Activated T-cell treated with anti-CD3 and anti-CD28 coated beads, Interleukin-2, amount 50 U/mL, for 24 hours (primary cell): ENCODE measurements around the gene SPOCK1.

Source experiments
- DNase-seq: peaks from one replicate; pipeline ENCODE4 v3.0.0-alpha.2; 2020
- H3K27ac Mint-ChIP-seq: 2 replicates; pipeline ENCODE4 v1.8.0; 2020; ENCODE audit warnings: mild to moderate bottlenecking, mixed read lengths
- H3K27me3 Mint-ChIP-seq: 2 replicates; pipeline ENCODE4 v1.8.0; 2020; ENCODE audit warnings: mixed read lengths
- H3K36me3 Mint-ChIP-seq: 2 replicates; pipeline ENCODE4 v1.8.0; 2020; ENCODE audit warnings: low read depth, mixed read lengths
- H3K4me1 Mint-ChIP-seq: 2 replicates; pipeline ENCODE4 v1.8.0; 2020; ENCODE audit warnings: low read depth, mixed read lengths
- H3K4me3 Mint-ChIP-seq: 2 replicates; pipeline ENCODE4 v1.8.0; 2020; ENCODE audit warnings: mild to moderate bottlenecking, moderate library complexity, mixed read lengths
- H3K9me3 Mint-ChIP-seq: 2 replicates; pipeline ENCODE4 v1.8.0; 2020; ENCODE audit warnings: mixed read lengths

The SPOCK1 gene

DNA sequence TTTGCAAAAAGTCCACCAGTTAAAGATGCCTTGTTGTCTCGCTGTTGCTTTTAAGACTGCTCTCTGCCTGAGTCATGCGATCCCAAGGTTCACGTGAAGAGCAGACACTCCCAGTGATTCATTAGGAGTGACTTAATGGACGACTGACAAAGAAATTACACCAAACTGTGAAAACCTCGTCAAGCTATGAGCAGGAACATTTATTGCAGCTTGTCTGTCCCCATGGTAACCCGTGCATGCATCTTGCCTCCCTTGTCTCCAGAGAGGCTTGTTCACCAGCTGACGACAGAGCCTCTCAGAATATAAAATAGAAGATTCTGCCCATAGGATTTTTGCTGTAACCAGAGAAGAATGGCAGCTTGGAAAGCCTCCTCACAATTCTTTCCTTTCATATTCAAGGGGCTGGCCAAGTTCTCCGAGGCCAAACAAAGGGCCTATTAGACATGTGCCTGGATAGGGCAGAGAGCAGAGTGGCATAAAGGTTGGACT, 352.7 kb downstream of the SPOCK1 start:
- no peak for DNase-seq
- Mint-ChIP-seq H3K27me3 (peaks cover 5% of the 10 kb centered on the region), H3K4me1 (no peaks in the 10 kb centered on the region), H3K9me3 (no peaks in the 10 kb centered on the region), H3K4me3 (no peak overlapping the region), H3K36me3 (no peaks in the 10 kb centered on the region), H3K27ac (no peak overlapping the region)

DNA sequence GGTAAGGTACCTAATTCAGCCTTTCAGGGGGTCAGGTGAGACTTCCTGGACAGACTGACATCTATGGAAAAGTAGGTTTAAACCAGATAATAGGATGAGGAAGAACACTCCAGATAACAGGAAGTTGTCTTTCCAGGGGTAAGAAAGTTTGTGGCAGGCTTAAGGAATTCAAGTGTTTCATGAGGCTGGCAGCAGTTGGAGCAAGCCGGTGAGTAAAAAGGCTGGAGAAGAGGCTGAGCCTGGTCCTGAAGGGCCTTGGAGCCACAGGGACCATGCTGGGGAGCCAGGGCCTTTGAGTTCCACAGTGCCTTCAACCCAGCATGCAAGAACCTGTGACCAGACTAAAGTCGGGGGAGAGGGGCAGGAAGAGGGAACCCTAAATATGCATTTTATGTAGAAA, 353.4 kb downstream of the SPOCK1 start:
- Mint-ChIP-seq H3K27me3 (peaks cover 5% of the 10 kb centered on the region), H3K4me1 (no peaks in the 10 kb centered on the region), H3K36me3 (no peaks in the 10 kb centered on the region), H3K27ac (no peak overlapping the region), H3K4me3 (no peak overlapping the region), H3K9me3 (no peaks in the 10 kb centered on the region)
- DNase-seq, result no peak

DNA sequence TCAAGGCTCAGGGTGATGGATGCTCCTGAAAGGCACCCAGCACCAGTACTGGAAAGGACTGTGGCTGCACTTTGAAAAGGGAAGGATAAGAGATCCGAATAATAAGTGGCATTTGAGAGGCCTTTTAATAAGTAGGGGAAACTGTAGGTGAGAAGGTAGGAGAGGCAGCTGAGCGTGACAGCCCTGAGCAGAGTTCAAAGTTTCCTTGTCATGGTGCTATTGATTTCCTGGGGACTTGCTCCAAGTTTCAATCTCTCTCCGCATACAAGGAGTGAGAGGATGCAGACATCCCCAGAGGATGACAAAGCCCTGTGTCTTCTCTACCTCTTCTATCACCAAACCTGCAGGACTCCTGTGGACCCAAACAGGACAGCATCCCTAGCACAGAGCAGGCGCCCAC, 354.5 kb downstream of the SPOCK1 start:
- Mint-ChIP-seq H3K27me3 (peaks cover 5% of the 10 kb centered on the region), H3K4me3 (no peak overlapping the region), H3K27ac (no peak overlapping the region), H3K36me3 (no peaks in the 10 kb centered on the region), H3K9me3 (no peaks in the 10 kb centered on the region), H3K4me1 (no peaks in the 10 kb centered on the region)
- DNase-seq, result no peak

DNA sequence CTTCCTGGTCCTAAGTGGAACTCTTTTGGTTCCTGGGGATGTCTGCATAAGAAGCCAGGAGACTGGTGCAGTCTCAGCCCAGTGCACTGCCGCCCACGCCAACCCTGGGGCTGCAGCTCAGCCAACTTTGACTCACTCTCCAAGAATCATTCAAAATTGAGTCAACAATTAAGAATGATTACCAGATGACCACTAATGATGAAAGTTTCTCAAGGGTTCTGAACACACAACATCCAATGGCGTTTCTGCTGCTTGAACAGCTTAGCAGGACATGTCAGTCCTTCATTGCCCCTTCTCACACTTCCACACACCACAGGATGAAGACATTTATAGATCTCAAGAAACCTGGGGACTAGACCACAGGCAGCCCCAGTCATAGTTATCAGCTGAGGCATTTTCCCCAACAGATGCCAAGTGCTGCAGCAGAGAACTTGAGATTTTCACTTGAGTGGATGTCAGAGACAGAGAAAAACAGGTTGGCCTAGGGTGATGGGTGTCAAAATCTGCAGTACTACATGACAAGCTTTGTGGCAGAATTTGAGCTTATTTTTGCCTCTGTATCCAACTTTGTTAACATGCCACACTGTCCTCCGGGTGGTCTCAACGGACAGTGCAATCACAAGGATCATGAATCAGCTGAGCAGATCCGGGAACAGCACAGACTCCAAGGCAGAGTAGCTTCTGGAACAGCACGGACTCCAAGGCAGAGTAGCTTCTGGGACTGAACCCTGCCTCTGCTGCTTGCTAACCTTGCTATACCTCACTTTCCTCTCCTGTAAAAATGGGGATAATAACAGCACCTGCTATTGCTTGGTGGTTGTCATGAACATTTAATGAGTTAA, 356.1 kb downstream of the SPOCK1 start:
- Mint-ChIP-seq H3K4me1 (no peaks in the 10 kb centered on the region), H3K9me3 (no peaks in the 10 kb centered on the region), H3K27me3 (peaks cover 2% of the 10 kb centered on the region), H3K27ac (no peak overlapping the region), H3K4me3 (no peak overlapping the region), H3K36me3 (no peaks in the 10 kb centered on the region)
- no peak for DNase-seq

DNA sequence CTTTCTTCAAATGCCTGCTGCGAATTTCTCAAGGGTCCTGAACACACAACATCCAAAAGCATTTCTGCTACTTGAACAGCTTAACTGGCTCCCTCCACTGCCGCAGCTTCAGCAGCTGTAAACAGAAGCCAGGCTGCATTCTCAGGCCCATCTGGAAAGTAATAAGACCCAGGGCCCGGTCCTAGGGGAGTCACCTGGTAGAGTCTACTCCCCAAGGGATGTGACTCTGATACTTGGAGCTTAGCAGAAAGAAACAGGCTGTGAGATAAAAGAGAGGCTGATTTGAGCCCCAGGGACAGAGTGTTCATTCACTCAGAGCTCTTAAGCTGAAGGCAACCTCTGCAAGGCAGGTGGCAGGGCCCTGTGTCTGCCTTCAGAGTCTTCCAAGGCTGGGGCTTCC, 356.8 kb downstream of the SPOCK1 start:
- Mint-ChIP-seq H3K4me3 (no peak overlapping the region), H3K36me3 (no peaks in the 10 kb centered on the region), H3K27ac (no peak overlapping the region), H3K4me1 (no peaks in the 10 kb centered on the region), H3K9me3 (no peaks in the 10 kb centered on the region), H3K27me3 (no peaks in the 10 kb centered on the region)
- DNase-seq, result no peak

DNA sequence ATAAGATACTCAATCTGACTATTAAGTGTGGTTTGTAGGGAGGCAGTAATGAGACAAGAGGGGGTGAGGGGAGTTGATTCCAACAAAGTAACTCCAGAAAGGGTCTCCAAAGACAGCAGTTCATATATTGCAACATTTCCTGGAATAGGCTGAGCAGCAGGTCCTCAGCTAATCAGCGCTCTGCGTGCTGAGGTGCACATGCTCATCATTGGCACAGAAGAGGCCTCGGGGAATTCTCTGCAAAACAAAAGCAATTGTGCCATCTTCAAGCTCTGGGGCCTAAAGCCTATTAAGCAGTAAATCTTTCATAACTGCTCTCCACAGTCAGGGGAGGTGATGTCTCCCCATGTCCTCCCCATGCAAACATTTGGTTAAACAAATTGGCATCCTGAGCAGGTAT, 357.3 kb downstream of the SPOCK1 start:
- Mint-ChIP-seq H3K27ac (no peak overlapping the region), H3K4me1 (no peaks in the 10 kb centered on the region), H3K36me3 (no peaks in the 10 kb centered on the region), H3K27me3 (no peaks in the 10 kb centered on the region), H3K9me3 (no peaks in the 10 kb centered on the region), H3K4me3 (no peak overlapping the region)
- no peak for DNase-seq

DNA sequence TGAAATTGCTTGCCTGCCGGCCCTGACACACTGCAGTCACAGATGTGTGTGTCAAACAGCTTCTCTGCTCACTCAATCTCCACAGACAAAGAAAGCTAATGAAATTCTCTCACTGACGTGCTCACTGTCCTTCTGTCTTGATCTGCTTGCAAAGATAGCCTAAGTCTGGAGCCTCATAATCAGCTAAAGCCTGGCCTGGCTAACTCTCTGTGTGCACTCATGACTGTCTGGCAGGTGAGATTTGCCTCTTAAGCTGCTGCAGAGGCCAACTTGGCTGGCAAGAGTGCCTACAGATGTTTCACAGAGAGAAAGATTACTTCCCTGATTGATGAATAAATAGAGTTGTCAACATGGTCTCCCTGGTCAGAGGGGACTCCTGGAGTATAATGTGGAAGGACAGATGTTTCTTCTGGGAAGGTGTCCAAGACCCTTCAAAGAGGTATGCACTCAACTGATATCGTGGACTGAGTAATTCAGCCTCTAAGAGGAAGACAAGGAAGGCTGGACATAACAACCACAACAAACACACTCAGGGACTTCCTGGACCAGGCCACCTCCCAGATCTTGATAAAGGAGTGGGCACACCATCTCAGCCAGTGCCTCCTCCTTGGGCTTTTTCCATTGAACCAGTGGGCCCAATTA, 362.0 kb downstream of the SPOCK1 start:
- Mint-ChIP-seq H3K4me3 (no peak overlapping the region), H3K4me1 (no peaks in the 10 kb centered on the region)

DNA sequence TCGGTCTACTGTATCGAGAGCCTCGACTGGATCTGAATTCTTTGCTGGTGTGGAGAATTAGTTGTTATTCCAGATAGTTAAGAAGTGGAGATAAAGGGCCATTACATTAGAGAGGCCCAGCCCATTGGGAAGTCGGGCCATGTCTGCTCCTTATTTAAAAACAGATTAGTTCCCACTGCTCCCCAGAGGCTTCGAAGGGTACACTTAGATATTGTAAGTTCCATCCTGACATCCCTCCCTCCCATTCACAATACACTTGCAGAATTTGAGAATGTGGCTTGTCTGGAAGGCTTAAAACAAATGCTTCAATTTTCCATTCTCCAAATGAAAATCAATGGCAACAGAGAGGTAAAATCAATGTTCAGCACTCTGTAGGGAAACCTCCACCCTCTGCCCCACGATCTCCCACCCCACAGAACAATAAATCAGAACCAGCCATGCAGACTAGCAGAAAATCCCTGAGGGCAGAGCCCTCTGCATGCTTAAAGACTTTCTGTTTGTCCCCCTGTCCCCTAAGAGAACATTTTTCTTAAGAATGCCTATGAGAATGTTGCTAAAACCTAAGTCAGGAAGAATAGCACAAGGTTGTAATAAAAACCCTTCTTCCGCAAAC, 364.1 kb downstream of the SPOCK1 start:
- Mint-ChIP-seq H3K4me3 (no peak overlapping the region), H3K9me3 (no peaks in the 10 kb centered on the region), H3K4me1 (no peaks in the 10 kb centered on the region), H3K27me3 (peaks cover 6% of the 10 kb centered on the region), H3K27ac (no peak overlapping the region), H3K36me3 (no peaks in the 10 kb centered on the region)
- no peak for DNase-seq

More for the DNA sequence above, 362.0 kb downstream of the SPOCK1 start:
- H3K9me3 Mint-ChIP-seq, result no peaks in the 10 kb centered on the region
- DNase-seq, result no peak
- H3K27ac Mint-ChIP-seq, result no peak overlapping the region
- no peaks in the 10 kb centered on the region for H3K36me3 Mint-ChIP-seq
- H3K27me3 Mint-ChIP-seq, result no peaks in the 10 kb centered on the region

DNA sequence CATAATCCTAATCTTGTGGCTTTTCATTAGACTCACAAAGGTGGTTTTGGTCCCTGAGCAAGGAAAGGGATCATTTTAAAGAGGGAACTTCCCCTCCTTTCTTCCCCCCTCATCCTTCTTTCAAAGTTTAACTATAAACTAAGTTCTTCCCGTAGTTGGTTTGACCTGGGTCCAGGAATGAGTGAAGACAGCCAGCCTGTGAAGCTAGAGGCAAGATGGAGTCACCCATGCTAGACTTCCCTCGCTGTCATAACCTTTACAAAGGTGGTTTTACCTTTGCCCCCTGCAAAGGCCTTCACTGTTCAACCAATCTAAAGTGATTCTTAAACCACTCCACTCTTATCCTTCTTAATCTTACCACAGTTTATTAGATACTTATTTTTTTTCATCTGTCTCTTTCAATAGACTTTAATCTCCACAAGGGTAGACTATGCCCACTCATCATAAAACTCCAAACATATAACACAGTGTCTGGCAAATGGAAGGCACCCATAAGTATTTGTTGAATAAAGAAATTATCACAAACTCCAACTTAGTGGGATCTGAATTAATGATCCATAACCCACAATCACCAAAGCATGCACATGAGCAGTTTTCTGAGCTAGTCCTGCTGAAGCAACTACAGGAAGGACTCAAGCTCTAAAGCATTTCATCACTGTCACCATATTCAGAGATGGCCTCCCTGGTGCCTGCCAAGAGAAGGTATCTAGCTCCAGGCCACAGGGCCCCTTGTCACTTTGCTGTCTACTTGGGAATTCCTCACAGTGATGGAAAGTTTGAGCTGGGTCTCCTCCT, 369.0 kb downstream of the SPOCK1 start:
- H3K27me3 Mint-ChIP-seq, result peaks cover 6% of the 10 kb centered on the region
- no peaks in the 10 kb centered on the region for H3K36me3 Mint-ChIP-seq
- no peak for DNase-seq
- no peak overlapping the region for H3K4me3 Mint-ChIP-seq
- H3K27ac Mint-ChIP-seq, result no peak overlapping the region
- H3K9me3 Mint-ChIP-seq, result no peaks in the 10 kb centered on the region
- H3K4me1 Mint-ChIP-seq, result no peaks in the 10 kb centered on the region

DNA sequence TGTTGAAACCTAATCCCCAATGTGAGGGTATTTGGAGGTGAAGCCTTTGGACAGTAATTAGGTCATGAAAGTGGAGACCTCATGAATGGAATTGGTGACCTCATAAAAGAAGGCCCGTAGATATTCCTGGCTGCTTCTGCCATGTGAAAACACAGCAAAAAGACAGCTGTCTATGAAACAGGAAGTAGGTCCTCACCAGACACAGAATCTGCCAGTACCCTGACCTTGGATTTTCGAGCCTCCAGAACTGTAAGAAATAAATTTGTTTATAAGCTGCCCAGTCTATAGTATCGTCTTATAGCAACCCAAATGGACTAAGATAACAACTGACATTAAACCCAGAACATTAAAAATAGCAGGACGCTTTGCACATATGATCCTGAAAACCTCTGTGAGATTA, 371.1 kb downstream of the SPOCK1 start:
- peaks cover 6% of the 10 kb centered on the region for H3K27me3 Mint-ChIP-seq
- H3K27ac Mint-ChIP-seq, result no peak overlapping the region
- H3K9me3 Mint-ChIP-seq, result no peaks in the 10 kb centered on the region
- no peak for DNase-seq
- no peaks in the 10 kb centered on the region for H3K36me3 Mint-ChIP-seq
- H3K4me3 Mint-ChIP-seq, result no peak overlapping the region
- H3K4me1 Mint-ChIP-seq, result no peaks in the 10 kb centered on the region

DNA sequence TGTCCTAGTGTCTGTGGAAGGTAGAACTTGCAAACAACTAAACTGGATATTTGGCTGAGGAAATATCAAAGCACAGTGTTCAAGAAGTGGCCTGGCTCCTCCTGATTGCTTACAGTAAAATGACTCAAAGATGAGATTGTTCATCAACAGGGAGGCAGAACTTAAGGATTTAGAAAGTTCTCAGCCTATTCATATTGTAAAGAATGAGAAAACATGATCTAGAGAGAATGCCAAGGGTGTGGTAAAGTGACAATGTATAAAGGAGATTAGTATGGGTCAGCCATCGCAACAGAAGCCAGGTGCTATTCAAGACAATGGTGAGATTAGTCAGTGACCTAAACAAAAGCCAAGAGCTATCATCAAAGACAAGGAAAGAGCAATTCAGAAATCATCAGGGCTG, 372.3 kb downstream of the SPOCK1 start:
- H3K27ac Mint-ChIP-seq, result no peak overlapping the region
- H3K4me3 Mint-ChIP-seq, result no peak overlapping the region
- H3K4me1 Mint-ChIP-seq, result no peaks in the 10 kb centered on the region
- H3K9me3 Mint-ChIP-seq, result no peaks in the 10 kb centered on the region
- no peaks in the 10 kb centered on the region for H3K36me3 Mint-ChIP-seq
- no peak for DNase-seq
- peaks cover 6% of the 10 kb centered on the region for H3K27me3 Mint-ChIP-seq

DNA sequence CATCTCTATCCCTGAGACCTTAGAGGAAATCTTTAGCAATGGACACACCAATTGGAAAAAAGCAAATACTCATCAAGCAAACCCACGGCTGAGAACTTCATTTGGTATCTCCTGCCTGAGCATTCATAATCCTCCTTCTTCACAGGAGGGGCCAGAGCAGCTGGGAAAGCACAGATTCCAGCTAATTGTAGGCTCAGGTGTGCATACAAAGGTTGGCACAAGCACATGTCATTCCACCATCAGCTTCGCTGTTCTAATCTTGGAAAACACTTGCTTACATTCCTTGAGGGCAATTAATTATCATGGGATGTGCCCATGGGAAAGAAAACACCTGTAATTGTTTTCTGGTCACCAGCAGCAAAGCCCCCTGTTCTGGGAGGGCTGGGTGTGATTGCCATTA, 376.6 kb downstream of the SPOCK1 start:
- Mint-ChIP-seq H3K27me3 (no peaks in the 10 kb centered on the region), H3K4me3 (no peak overlapping the region), H3K27ac (no peak overlapping the region), H3K36me3 (no peaks in the 10 kb centered on the region), H3K4me1 (no peaks in the 10 kb centered on the region), H3K9me3 (no peaks in the 10 kb centered on the region)
- DNase-seq, result no peak

DNA sequence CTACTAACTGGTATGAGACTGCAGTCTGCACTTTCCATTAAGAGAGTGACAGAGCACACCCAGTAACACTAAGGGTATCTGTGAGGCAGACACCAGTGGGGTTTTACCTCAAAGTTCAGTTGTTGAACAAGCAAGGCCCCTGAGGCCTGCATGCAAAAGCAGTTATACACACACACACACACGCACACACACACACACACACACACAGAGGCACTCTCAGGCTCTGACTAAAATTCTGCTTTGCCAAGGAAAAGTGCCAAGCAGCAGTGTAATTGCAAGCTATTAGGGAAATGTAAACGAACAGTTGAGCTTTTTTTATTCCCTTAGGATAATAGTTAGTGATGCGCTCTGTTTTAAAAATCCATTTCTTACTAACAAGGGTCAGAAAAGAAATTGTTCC, 377.1 kb downstream of the SPOCK1 start:
- Mint-ChIP-seq H3K4me1 (no peaks in the 10 kb centered on the region), H3K4me3 (no peak overlapping the region), H3K27me3 (peaks cover 1% of the 10 kb centered on the region), H3K9me3 (no peaks in the 10 kb centered on the region), H3K27ac (no peak overlapping the region), H3K36me3 (no peaks in the 10 kb centered on the region)
- no peak for DNase-seq

DNA sequence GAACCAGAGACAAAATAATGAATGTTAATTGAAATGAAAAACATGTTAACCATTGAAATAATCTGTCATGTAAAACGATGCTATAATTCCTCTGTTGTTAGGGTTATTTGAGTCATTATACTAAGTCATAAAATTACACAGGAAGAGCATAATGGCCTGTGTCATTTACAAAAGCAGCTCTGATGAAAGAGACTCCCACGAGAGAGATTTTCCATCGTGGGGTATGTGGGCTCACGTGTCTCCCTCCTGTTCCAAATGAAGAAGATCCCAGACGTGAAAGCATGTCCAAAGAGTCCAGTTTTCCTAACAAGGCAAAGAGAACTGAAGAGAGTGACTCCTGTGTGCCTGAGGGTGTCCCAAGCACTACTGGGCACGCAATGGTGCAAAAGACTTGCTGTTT, 379.8 kb downstream of the SPOCK1 start:
- DNase-seq, result no peak
- Mint-ChIP-seq H3K4me3 (no peak overlapping the region), H3K4me1 (no peaks in the 10 kb centered on the region), H3K9me3 (no peaks in the 10 kb centered on the region), H3K27ac (no peak overlapping the region), H3K36me3 (no peaks in the 10 kb centered on the region), H3K27me3 (peaks cover 10% of the 10 kb centered on the region)
